IMR-90 (cell line): ENCODE data around the gene MAGI2.

Source experiments
- MAFK ChIP-seq: IDR thresholded peaks from 2 replicates; pipeline ENCODE4 v1.6.1; 2012; ENCODE audit warnings: low read depth, low read length, improper control_type of control experiment
- POLR2A ChIP-seq: IDR thresholded peaks from 2 replicates; pipeline ENCODE4 v1.6.1; 2012; ENCODE audit warnings: mild to moderate bottlenecking, low read depth, low read length
- RAD21 ChIP-seq: IDR thresholded peaks from 2 replicates; pipeline ENCODE4 v1.6.1; 2012; ENCODE audit warnings: low read length, improper control_type of control experiment
- RFX5 ChIP-seq: IDR thresholded peaks from 2 replicates; pipeline ENCODE4 v1.8.0; 2012; ENCODE audit warnings: low read depth, mild to moderate bottlenecking, low read length, moderate library complexity
- SMC3 ChIP-seq: fragments of 150-350 bp; IDR thresholded peaks from 2 replicates; pipeline ENCODE4 v1.6.1; 2016; ENCODE audit warnings: low read depth, mild to moderate bottlenecking, antibody characterized with exemption, low read length, moderate library complexity
- TF ChIP-seq, protein P1 (sequence below): conservative IDR thresholded peaks from 2 replicates; pipeline ENCODE4 v1.5.1; 2012; ENCODE audit warnings: mild to moderate bottlenecking, low read depth, low read length, improper control_type of control experiment

GRCh38 chr7:78140109-78140508 is 1313.4 kb downstream of the MAGI2 start:
- TF ChIP-seq, protein P1, sequence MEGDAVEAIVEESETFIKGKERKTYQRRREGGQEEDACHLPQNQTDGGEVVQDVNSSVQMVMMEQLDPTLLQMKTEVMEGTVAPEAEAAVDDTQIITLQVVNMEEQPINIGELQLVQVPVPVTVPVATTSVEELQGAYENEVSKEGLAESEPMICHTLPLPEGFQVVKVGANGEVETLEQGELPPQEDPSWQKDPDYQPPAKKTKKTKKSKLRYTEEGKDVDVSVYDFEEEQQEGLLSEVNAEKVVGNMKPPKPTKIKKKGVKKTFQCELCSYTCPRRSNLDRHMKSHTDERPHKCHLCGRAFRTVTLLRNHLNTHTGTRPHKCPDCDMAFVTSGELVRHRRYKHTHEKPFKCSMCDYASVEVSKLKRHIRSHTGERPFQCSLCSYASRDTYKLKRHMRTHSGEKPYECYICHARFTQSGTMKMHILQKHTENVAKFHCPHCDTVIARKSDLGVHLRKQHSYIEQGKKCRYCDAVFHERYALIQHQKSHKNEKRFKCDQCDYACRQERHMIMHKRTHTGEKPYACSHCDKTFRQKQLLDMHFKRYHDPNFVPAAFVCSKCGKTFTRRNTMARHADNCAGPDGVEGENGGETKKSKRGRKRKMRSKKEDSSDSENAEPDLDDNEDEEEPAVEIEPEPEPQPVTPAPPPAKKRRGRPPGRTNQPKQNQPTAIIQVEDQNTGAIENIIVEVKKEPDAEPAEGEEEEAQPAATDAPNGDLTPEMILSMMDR, result no peak
- no peak for TF ChIP-seq POLR2A
- TF ChIP-seq RFX5, result no peak
- no peak for TF ChIP-seq MAFK
- TF ChIP-seq RAD21, result no peak
- TF ChIP-seq SMC3, result no peak
